Measurements from ENCODE around the gene GRIK4. TPM values are rescaled to one million over a fixed set of nuclear protein-coding genes. Genes with fewer than 3 reads are reported as not detected.

The GRIK4 gene
- total and polyA plus RNA-seq, 2 experiments from 2014 or later, result not detected

- TF ChIP-seq EZH2 (IDR thresholded peaks at IDR 0.05; ENCODE audit: insufficient read depth, poor library complexity, severe bottlenecking) (no peak), EZH2phosphoT487 (IDR thresholded peaks at IDR 0.05; ENCODE audit: insufficient read depth, low read depth) (no peak)
- no peaks in the 10 kb centered on the region for H4K20me1 ChIP-seq (ENCODE audit: insufficient read depth)
Observed at GRCh38 chr11:120666121-120666639, 154.6 kb downstream of the GRIK4 start.

GRCh38 chr11:120667281-120667680, 155.7 kb downstream of the GRIK4 start:
- H3K4me1 ChIP-seq (ENCODE audit: insufficient read depth), result no peaks in the 10 kb centered on the region
- DNase-seq, result peak; percentile 47
- no peaks in the 10 kb centered on the region for H4K20me1 ChIP-seq (ENCODE audit: insufficient read depth)
- H3K36me3 ChIP-seq (ENCODE audit: low read depth), result no peaks in the 10 kb centered on the region
- no peaks in the 10 kb centered on the region for H3K9me2 ChIP-seq (ENCODE audit: insufficient read depth)
- no peak overlapping the region for H2AFZ ChIP-seq
- in situ Hi-C loops (cut with MboI), result no loop called here
- TF ChIP-seq EZH2 (IDR thresholded peaks at IDR 0.05; ENCODE audit: insufficient read depth, poor library complexity, severe bottlenecking) (no peak), EZH2phosphoT487 (IDR thresholded peaks at IDR 0.05; ENCODE audit: insufficient read depth, low read depth) (no peak)
- no peak overlapping the region for H3K9ac ChIP-seq
- H3K9me3 ChIP-seq (ENCODE audit: low read depth), result no peaks in the 10 kb centered on the region
- H3F3A ChIP-seq (ENCODE audit: insufficient read depth), result no peaks in the 10 kb centered on the region
- no peaks in the 10 kb centered on the region for H3K79me2 ChIP-seq (ENCODE audit: insufficient read depth)
- peaks cover 58% of the 10 kb centered on the region for H3K27me3 ChIP-seq (replicated peaks; ENCODE audit: insufficient read depth)
- no peak overlapping the region for H3K4me3 ChIP-seq
- H3K4me2 ChIP-seq (ENCODE audit: unreplicated experiment), result no peak overlapping the region
- WGBS, 2 experiments (ENCODE audit: low coverage in 1 of 2, low lambda C conversion rate in 2 of 2, missing lambda C conversion rate in 2 of 2), result 48 to 64% methylated on average over 13 to 14 of the region's 14 CpGs
- no peak overlapping the region for H3K27ac ChIP-seq

More at GRCh38 chr11:120666121-120666639, 154.6 kb downstream of the GRIK4 start:
- Histone ChIP-seq H3K4me2 (ENCODE audit: unreplicated experiment) (no peak overlapping the region), H3K9me2 (ENCODE audit: insufficient read depth) (no peaks in the 10 kb centered on the region), H3K27me3 (replicated peaks; ENCODE audit: insufficient read depth) (peaks cover 63% of the 10 kb centered on the region), H3K79me2 (ENCODE audit: insufficient read depth) (no peaks in the 10 kb centered on the region), H3K4me1 (ENCODE audit: insufficient read depth) (no peaks in the 10 kb centered on the region), H3F3A (ENCODE audit: insufficient read depth) (no peaks in the 10 kb centered on the region), H3K4me3 (no peak overlapping the region), H2AFZ (no peak overlapping the region), H3K9ac (no peak overlapping the region), H3K36me3 (ENCODE audit: low read depth) (no peaks in the 10 kb centered on the region), H3K9me3 (ENCODE audit: low read depth) (no peaks in the 10 kb centered on the region), H3K27ac (no peak overlapping the region)
- 52 to 54% methylated on average over 10 of the region's 10 CpGs for WGBS, 2 experiments (ENCODE audit: low coverage in 1 of 2, low lambda C conversion rate in 2 of 2, missing lambda C conversion rate in 2 of 2)
- no peak for DNase-seq
- in situ Hi-C loops (cut with MboI), result no loop called here

GRCh38 chr11:120667934-120668333, 156.4 kb downstream of the GRIK4 start:
- WGBS, 2 experiments (ENCODE audit: low coverage in 1 of 2, low lambda C conversion rate in 2 of 2, missing lambda C conversion rate in 2 of 2), result 63 to 65% methylated on average over 1 of the region's 1 CpG
- no peaks in the 10 kb centered on the region for H3K4me1 ChIP-seq (ENCODE audit: insufficient read depth)
- TF ChIP-seq EZH2phosphoT487 (IDR thresholded peaks at IDR 0.05; ENCODE audit: insufficient read depth, low read depth) (no peak), EZH2 (IDR thresholded peaks at IDR 0.05; ENCODE audit: insufficient read depth, poor library complexity, severe bottlenecking) (no peak)
- H3K27ac ChIP-seq, result no peak overlapping the region
- H3F3A ChIP-seq (ENCODE audit: insufficient read depth), result no peaks in the 10 kb centered on the region
- H2AFZ ChIP-seq, result no peak overlapping the region
- H3K9me3 ChIP-seq (ENCODE audit: low read depth), result no peaks in the 10 kb centered on the region
- no peak overlapping the region for H3K4me3 ChIP-seq
- H3K9ac ChIP-seq, result no peak overlapping the region
- no peak for DNase-seq
- no peaks in the 10 kb centered on the region for H3K36me3 ChIP-seq (ENCODE audit: low read depth)
- no peak overlapping the region for H3K4me2 ChIP-seq (ENCODE audit: unreplicated experiment)
- H4K20me1 ChIP-seq (ENCODE audit: insufficient read depth), result no peaks in the 10 kb centered on the region
- in situ Hi-C loops (cut with MboI), result no loop called here
- H3K9me2 ChIP-seq (ENCODE audit: insufficient read depth), result no peaks in the 10 kb centered on the region
- H3K27me3 ChIP-seq (replicated peaks; ENCODE audit: insufficient read depth), result peaks cover 58% of the 10 kb centered on the region
- no peaks in the 10 kb centered on the region for H3K79me2 ChIP-seq (ENCODE audit: insufficient read depth)

- no peak for TF ChIP-seq EZH2 (IDR thresholded peaks at IDR 0.05; ENCODE audit: insufficient read depth, poor library complexity, severe bottlenecking)
- no peak overlapping the region for H3K4me2 ChIP-seq (ENCODE audit: unreplicated experiment)
- no peaks in the 10 kb centered on the region for H4K20me1 ChIP-seq (ENCODE audit: insufficient read depth)
- H3K27ac ChIP-seq, result no peak overlapping the region
- no peaks in the 10 kb centered on the region for H3K9me3 ChIP-seq (ENCODE audit: low read depth)
- no peaks in the 10 kb centered on the region for H3K36me3 ChIP-seq (ENCODE audit: low read depth)
- no peaks in the 10 kb centered on the region for H3K9me2 ChIP-seq (ENCODE audit: insufficient read depth)
- H3K4me1 ChIP-seq (ENCODE audit: insufficient read depth), result no peaks in the 10 kb centered on the region
- no peak overlapping the region for H2AFZ ChIP-seq
- 17 to 18% methylated on average over 4 of the region's 4 CpGs for WGBS, 2 experiments (ENCODE audit: low coverage in 1 of 2, low lambda C conversion rate in 2 of 2, missing lambda C conversion rate in 2 of 2)
- in situ Hi-C loops (cut with MboI), result no loop called here
- peaks cover 52% of the 10 kb centered on the region for H3K27me3 ChIP-seq (replicated peaks; ENCODE audit: insufficient read depth)
- no peak overlapping the region for H3K4me3 ChIP-seq
- no peaks in the 10 kb centered on the region for H3F3A ChIP-seq (ENCODE audit: insufficient read depth)
- DNase-seq, result no peak
- no peak overlapping the region for H3K9ac ChIP-seq
- H3K79me2 ChIP-seq (ENCODE audit: insufficient read depth), result no peaks in the 10 kb centered on the region
Observed at GRCh38 chr11:120668537-120668936, 157.0 kb downstream of the GRIK4 start.

GRCh38 chr11:120674542-120674941, 163.0 kb downstream of the GRIK4 start:
- Histone ChIP-seq H3K4me3 (no peak overlapping the region), H3K79me2 (ENCODE audit: insufficient read depth) (no peaks in the 10 kb centered on the region), H3K9me2 (ENCODE audit: insufficient read depth) (no peaks in the 10 kb centered on the region), H3F3A (ENCODE audit: insufficient read depth) (no peaks in the 10 kb centered on the region), H2AFZ (no peak overlapping the region), H3K4me2 (ENCODE audit: unreplicated experiment) (no peak overlapping the region), H3K9ac (no peak overlapping the region), H3K9me3 (ENCODE audit: low read depth) (no peaks in the 10 kb centered on the region), H3K36me3 (ENCODE audit: low read depth) (no peaks in the 10 kb centered on the region), H3K27ac (no peak overlapping the region), H4K20me1 (ENCODE audit: insufficient read depth) (no peaks in the 10 kb centered on the region), H3K27me3 (replicated peaks; ENCODE audit: insufficient read depth) (peaks cover 14% of the 10 kb centered on the region), H3K4me1 (ENCODE audit: insufficient read depth) (no peaks in the 10 kb centered on the region)
- DNase-seq, result no peak
- TF ChIP-seq EZH2 (IDR thresholded peaks at IDR 0.05; ENCODE audit: insufficient read depth, poor library complexity, severe bottlenecking) (no peak), EZH2phosphoT487 (IDR thresholded peaks at IDR 0.05; ENCODE audit: insufficient read depth, low read depth) (no peak)
- in situ Hi-C loops (cut with MboI), result no loop called here
- WGBS, 2 experiments (ENCODE audit: low coverage in 1 of 2, low lambda C conversion rate in 2 of 2, missing lambda C conversion rate in 2 of 2), result 52 to 54% methylated on average over 1 of the region's 1 CpG
